HepG2 (cell line): ENCODE data around the gene LIPH. TPM values are rescaled to one million over a fixed set of nuclear protein-coding genes. Genes with fewer than 3 reads are reported as not detected.
A peak's percentile ranks its signal among the peaks of the same experiment; 100 is the strongest.
"Not testable (repeated sequence)": the region's sequence is repeated elsewhere in the genome, so short reads cannot be mapped to it uniquely, and the experiment has no call there.

ENCODE experiments used
- ATAC-seq: fragments of 200-7000 bp; cut with Tn5 transposase; 3 replicates; pipeline ENCODE4 v1.9.1; 2020; ENCODE audit warnings: mild to moderate bottlenecking, moderate library complexity
- BruUV-seq: library from RNA; stranded (reverse); fragments of 400-500 nt; replicated peaks from 2 replicates; lab custom pipeline; 2021; lab: Mats Ljungman, UMichigan
- CTCF ChIA-PET: fragments of 300-600 bp; formaldehyde crosslinking; extraction: SDS; loops from one replicate; lab custom pipeline; 2021; ENCODE audit warnings: low total read pairs, inconsistent platforms, low intra/inter-chr PET ratio; lab: Yijun Ruan, JAX
- POLR2A ChIA-PET: fragments of 350-600 bp; sonication (Branson Sonifier 250); formaldehyde crosslinking; loops from one replicate; lab custom pipeline; 2020; ENCODE audit warnings: antibody characterized with exemption, inconsistent platforms; lab: Yijun Ruan, JAX
- DNase-seq: peaks from one replicate; pipeline ENCODE4 v3.0.0-alpha.2; 2015; ENCODE audit warnings: low spot score
- FAIRE-seq: peaks from 3 replicates; lab custom pipeline; 2011; peaks lifted over from hg19 to GRCh38; lab: Jason Lieb, UNC
- H2AFZ ChIP-seq: one replicate; pipeline ENCODE4 v1.6.1; 2011; ENCODE audit warnings: low read length, inconsistent platforms
- H3K27ac ChIP-seq: fragments of 300-600 bp; 3 replicates; pipeline ENCODE4 v1.8.0; 2011; ENCODE audit warnings: mixed run types, mild to moderate bottlenecking, mixed read lengths, low read length, inconsistent platforms; ENCODE audit not compliant: insufficient read depth; ENCODE audit errors: extremely low read length
- H3K27me3 ChIP-seq, 2 experiments: fragments of 200-600 bp in 1 of 2; 2 replicates in 1 of 2; 3 replicates in 1 of 2; pipeline versions ENCODE4 v1.6.0 to v1.8.0; 2011; ENCODE audit warnings: low read length in 2 of 2, mild to moderate bottlenecking in 2 of 2, moderate library complexity in 2 of 2, inconsistent platforms in 1 of 2; ENCODE audit not compliant: insufficient read depth in 2 of 2, control insufficient read depth in 1 of 2
- H3K36me3 ChIP-seq, 2 experiments: fragments of 200-600 bp in 1 of 2; replicated peaks in 1 of 2; 2 replicates in 1 of 2; 3 replicates in 1 of 2; pipeline versions ENCODE4 v1.5.1 to v1.8.0; 2011; ENCODE audit warnings: low read length in 2 of 2, inconsistent platforms in 1 of 2; ENCODE audit not compliant: insufficient read depth in 2 of 2, control insufficient read depth in 1 of 2
- H3K4me1 ChIP-seq: 2 replicates; pipeline ENCODE4 v1.5.1; 2012; ENCODE audit warnings: low read length, inconsistent platforms; ENCODE audit not compliant: insufficient read depth
- H3K4me2 ChIP-seq: 2 replicates; pipeline ENCODE4 v1.6.0; 2011; ENCODE audit warnings: low read depth, low read length, inconsistent platforms
- H3K4me3 ChIP-seq, 3 experiments: fragments of 200-600 bp in 1 of 3; sonication (generic), shearing (Covaris generic) in 1 of 3; replicated peaks in 1 of 3; 2 replicates each; pipeline ENCODE4 v1.5.1; 2011 to 2016; ENCODE audit warnings: low read length in 3 of 3, inconsistent platforms in 2 of 3, low read depth in 2 of 3, mild to moderate bottlenecking in 2 of 3, control low read depth in 1 of 3, mixed read lengths in 1 of 3; ENCODE audit not compliant: insufficient read depth in 1 of 3
- H3K79me2 ChIP-seq: one replicate; pipeline ENCODE4 v1.6.1; 2011; ENCODE audit warnings: low read length, inconsistent platforms; ENCODE audit not compliant: insufficient read depth
- H3K9ac ChIP-seq: 2 replicates; pipeline ENCODE4 v1.6.0; 2011; ENCODE audit warnings: mild to moderate bottlenecking, low read depth, low read length, inconsistent platforms; ENCODE audit not compliant: insufficient read depth
- H3K9me3 ChIP-seq: 2 replicates; pipeline ENCODE4 v1.5.1; 2012; ENCODE audit warnings: mild to moderate bottlenecking, low read length
- H4K20me1 ChIP-seq: 2 replicates; pipeline ENCODE4 v1.6.0; 2011; ENCODE audit warnings: inconsistent platforms, mild to moderate bottlenecking, low read length, moderate library complexity; ENCODE audit not compliant: insufficient read depth
- IRF1 ChIP-seq: sonication (generic); formaldehyde crosslinking; IDR thresholded peaks from 2 replicates; pipeline ENCODE4 v1.4.0; 2020; ENCODE audit warnings: low read depth, mild to moderate bottlenecking, missing genetic modification reagents
- NFIB ChIP-seq: sonication (generic); formaldehyde crosslinking; IDR thresholded peaks from 2 replicates; pipeline ENCODE4 v1.9.0; 2021; ENCODE audit warnings: missing genetic modification reagents, mild to moderate bottlenecking, borderline replicate concordance
- RBM39 ChIP-seq: fragments of 200-400 bp; formaldehyde crosslinking; IDR thresholded peaks from one replicate; pipeline ENCODE4 v1.6.1; 2018; ENCODE audit warnings: antibody characterized with exemption, mild to moderate bottlenecking, low read depth, low read length; ENCODE audit not compliant: poor library complexity, severe bottlenecking
- ZBED4 ChIP-seq: sonication (generic); formaldehyde crosslinking; IDR thresholded peaks from 2 replicates; pipeline ENCODE4 v1.4.0; 2020; ENCODE audit warnings: missing genetic modification reagents, borderline replicate concordance
- ZFAT ChIP-seq: sonication (generic); formaldehyde crosslinking; conservative IDR thresholded peaks from 2 replicates; pipeline ENCODE4 v1.8.1; 2023; ENCODE audit warnings: missing genetic modification reagents, inconsistent platforms
- ZNF629 ChIP-seq: sonication (generic); formaldehyde crosslinking; conservative IDR thresholded peaks from 2 replicates; pipeline ENCODE4 v1.5.0; 2020; ENCODE audit warnings: missing genetic modification reagents
- WGBS: methylation state at CpG from one replicate; pipeline ENCODE4 v1.1.6; 2017; ENCODE audit warnings: low lambda C conversion rate; 5-methylcytosine and 5-hydroxymethylcytosine counted together
- in situ Hi-C: cut with HindIII; loops from 2 replicates; pipeline ENCODE4 v1.10.0; 2017; ENCODE audit warnings: low pct_unique_long_range_greater_than_20kb; ENCODE audit not compliant: extremely low pct_ligation_motif_present
- intact Hi-C: fragments of 100-400 bp; cut with micrococcal nuclease; formaldehyde crosslinking; loops from one replicate; pipeline ENCODE4 v1.10.0; 2022; ENCODE audit not compliant: unreplicated experiment
- polyA plus RNA-seq, 8 experiments: library from polyadenylated mRNA; depleted of rRNA in 3 of 8; stranded (reverse) in 7 of 8; unstranded in 1 of 8; fragments of >200 nt; fragmentation: Illumina TruSeq in 4 of 8; extraction: Trizol in 4 of 8; gene quantifications; 2 replicates each; pipeline versions ENCODE4 v1.2.1 to v1.2.3, GENCODE V29; 2011 to 2016; ENCODE audit warnings: low read depth in 4 of 8, missing spikeins in 1 of 8, mixed read lengths in 1 of 8; ENCODE audit not compliant: insufficient read depth in 1 of 8
- total RNA-seq, 5 experiments: library from RNA; depleted of rRNA; stranded (reverse); fragments of >200 nt; fragmentation: Illumina TruSeq; extraction: Trizol; gene quantifications; 2 replicates each; pipeline ENCODE4 v1.2.3, GENCODE V29; 2016; ENCODE audit warnings: low read depth in 1 of 5

Gene LIPH
- total and polyA plus RNA-seq, 2 of the 13 experiments (the other 11 are each of a cell fraction or from before 2014, with no cell fraction given): 0.09 to 0.34 TPM

DNA sequence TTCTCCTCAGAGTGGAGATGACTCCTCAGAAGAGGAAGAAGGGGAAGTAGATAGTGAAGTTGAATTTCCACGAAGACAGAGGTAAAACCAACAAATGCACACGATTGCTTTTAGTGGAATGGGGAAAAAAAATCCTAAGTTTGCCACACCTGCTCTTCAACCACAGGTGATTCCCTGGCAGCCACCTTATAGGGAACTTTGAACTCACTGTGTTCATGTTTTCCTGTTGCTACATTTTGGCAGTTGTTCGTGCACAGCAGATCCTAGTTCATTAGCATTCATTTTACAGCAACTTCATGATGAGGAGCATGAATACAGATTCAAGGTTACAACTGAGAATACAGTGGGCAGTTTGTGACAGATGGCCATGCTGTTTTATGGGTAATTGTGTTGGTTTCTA is 75.1 kb downstream of the LIPH start (continued):
- TF ChIP-seq IRF1 (CRISPR knock-in tag) (no peak), RBM39 (no peak), NFIB (no peak)

DNA sequence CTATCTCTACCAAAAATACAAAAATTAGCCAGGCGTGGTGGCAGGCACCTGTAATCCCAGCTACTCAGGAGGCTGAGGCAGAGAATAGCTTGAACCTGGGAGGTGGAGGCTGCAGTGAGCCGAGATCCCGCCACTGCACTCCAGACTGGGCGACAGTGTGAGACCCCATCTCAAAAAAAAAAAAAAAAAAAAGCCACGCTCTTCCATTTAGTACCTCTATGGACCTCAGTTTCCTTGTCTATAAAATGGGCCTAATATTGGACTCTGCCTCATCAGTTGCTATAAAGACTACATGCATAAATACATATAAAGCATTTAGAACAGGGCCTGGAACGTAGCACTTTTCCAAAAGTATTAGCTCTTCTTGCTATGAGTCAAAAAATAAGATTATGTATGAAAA is 77.5 kb downstream of the LIPH start:
- H3K9ac ChIP-seq, in situ Hi-C loops, H3K9me3 ChIP-seq, H3K4me1 ChIP-seq, H2AFZ ChIP-seq, ATAC-seq, H3K4me2 ChIP-seq, POLR2A ChIA-PET, intact Hi-C loops, H4K20me1 ChIP-seq, H3K27ac ChIP-seq, H3K79me2 ChIP-seq, DNase-seq, H3K27me3 ChIP-seq, H3K4me3 ChIP-seq, CTCF ChIA-PET, BruUV-seq, FAIRE-seq: not testable (repeated sequence)
- peaks cover 12 to 50% of the 10 kb centered on the region in 2 experiments for H3K36me3 ChIP-seq
- TF ChIP-seq ZNF629 (CRISPR knock-in tag): peak; percentile 46
- 98% methylated on average over 6 of the region's 6 CpGs for WGBS

GRCh38 chr3:185473290-185473815 is 79.0 kb downstream of the LIPH start:
- Histone ChIP-seq H3K9ac (no peak overlapping the region), H3K79me2 (no peaks in the 10 kb centered on the region), H3K27ac (no peak overlapping the region), H3K36me3 (peaks cover 13 to 57% of the 10 kb centered on the region in 2 experiments), H4K20me1 (no peaks in the 10 kb centered on the region; the same call in 1 of the 2 replicates), H3K4me3 (no peak overlapping the region), H3K9me3 (no peaks in the 10 kb centered on the region), H3K27me3 (no peaks in the 10 kb centered on the region), H3K4me2 (no peak overlapping the region), H3K4me1 (no peaks in the 10 kb centered on the region), H2AFZ (no peak overlapping the region)
- intact Hi-C loops: no loop called here
- no peak for ATAC-seq
- 96% methylated on average over 12 of the region's 15 CpGs for WGBS
- BruUV-seq: no TSS peak
- in situ Hi-C loops: no loop called here
- no peak for DNase-seq
- TF ChIP-seq ZBED4 (CRISPR knock-in tag): no peak
- no peak for TF ChIP-seq ZFAT (CRISPR knock-in tag)
- POLR2A ChIA-PET: no interaction called here
- FAIRE-seq: no peak
- CTCF ChIA-PET: no interaction called here
